Measurements from ENCODE around the gene CNOT6. TPM values are rescaled to one million over a fixed set of nuclear protein-coding genes. Genes with fewer than 3 reads are reported as not detected.
"Not testable (repeated sequence)": the region's sequence is repeated elsewhere in the genome, so short reads cannot be mapped to it uniquely, and the experiment has no call there.

Gene CNOT6
- total RNA-seq, 1 experiment from 2014 or later: 10.6 TPM

GRCh38 chr5:180464603-180464970 is 29.6 kb upstream of the CNOT6 start:
- H3K9ac ChIP-seq (ENCODE audit: low read length): no peak overlapping the region
- no TSS peak for BruUV-seq (replicated peaks)
- POLR2A ChIA-PET (ENCODE audit: unreplicated experiment): no interaction called here
- TF ChIP-seq EZH2 (IDR thresholded peaks at IDR 0.05; ENCODE audit: low read length, unreplicated experiment): no peak
- TF ChIP-seq CTCF (conservative IDR thresholded peaks at IDR 0.05; ENCODE audit: low read depth, low read length): no peak
- no peak for TF ChIP-seq EZH2phosphoT487 (IDR thresholded peaks at IDR 0.05; ENCODE audit: borderline replicate concordance, low read length)
- no peak overlapping the region for H3K27ac ChIP-seq (ENCODE audit: low read length)
- peak; percentile 37 for DNase-seq
- peaks cover 6% of the 10 kb centered on the region; the same call in 1 of the 2 replicates for H3K4me1 ChIP-seq (ENCODE audit: insufficient read depth, low read length)
- H3K9me3 ChIP-seq (ENCODE audit: low read length): no peaks in the 10 kb centered on the region
- no peak overlapping the region for H3K4me3 ChIP-seq (ENCODE audit: low read length)
- ATAC-seq: peak; percentile 65
- H2AFZ ChIP-seq (ENCODE audit: low read length): no peak overlapping the region
- CTCF ChIA-PET: no interaction called here
- H3K9me2 ChIP-seq (replicated peaks; ENCODE audit: low read length): no peaks in the 10 kb centered on the region
- H4K20me1 ChIP-seq (ENCODE audit: low read length): no peaks in the 10 kb centered on the region
- no peak overlapping the region for H3K4me2 ChIP-seq (ENCODE audit: low read length)
- H3K79me2 ChIP-seq (ENCODE audit: low read length): no peaks in the 10 kb centered on the region
- H3F3A ChIP-seq (ENCODE audit: low read length, unreplicated experiment): no peaks in the 10 kb centered on the region
- H3K36me3 ChIP-seq (ENCODE audit: low read depth, low read length): no peaks in the 10 kb centered on the region
- intact Hi-C loops (cut with micrococcal nuclease): no loop called here
- H3K27me3 ChIP-seq (ENCODE audit: low read length): no peaks in the 10 kb centered on the region

GRCh38 chr5:180465052-180465451 is 29.1 kb upstream of the CNOT6 start:
- CTCF ChIA-PET; H3K79me2 ChIP-seq (ENCODE audit: low read length); H4K20me1 ChIP-seq (ENCODE audit: low read length); ATAC-seq; H3K4me1 ChIP-seq (ENCODE audit: insufficient read depth, low read length); DNase-seq; H3K36me3 ChIP-seq (ENCODE audit: low read depth, low read length); H3K4me2 ChIP-seq (ENCODE audit: low read length); H3F3A ChIP-seq (ENCODE audit: low read length, unreplicated experiment); intact Hi-C loops (cut with micrococcal nuclease); H3K9ac ChIP-seq (ENCODE audit: low read length); H3K27me3 ChIP-seq (ENCODE audit: low read length); H3K9me2 ChIP-seq (replicated peaks; ENCODE audit: low read length); H2AFZ ChIP-seq (ENCODE audit: low read length); BruUV-seq (replicated peaks); H3K27ac ChIP-seq (ENCODE audit: low read length); H3K4me3 ChIP-seq (ENCODE audit: low read length); H3K9me3 ChIP-seq (ENCODE audit: low read length); POLR2A ChIA-PET (ENCODE audit: unreplicated experiment): not testable (repeated sequence)

- Histone ChIP-seq H2AFZ (ENCODE audit: low read length) (no peak overlapping the region), H3K9me3 (ENCODE audit: low read length) (no peaks in the 10 kb centered on the region), H3K79me2 (ENCODE audit: low read length) (no peaks in the 10 kb centered on the region), H3F3A (ENCODE audit: low read length, unreplicated experiment) (no peaks in the 10 kb centered on the region), H3K4me2 (ENCODE audit: low read length) (no peak overlapping the region), H4K20me1 (ENCODE audit: low read length) (no peaks in the 10 kb centered on the region), H3K4me3 (ENCODE audit: low read length) (no peak overlapping the region), H3K9ac (ENCODE audit: low read length) (no peak overlapping the region), H3K27me3 (ENCODE audit: low read length) (no peaks in the 10 kb centered on the region), H3K9me2 (replicated peaks; ENCODE audit: low read length) (no peaks in the 10 kb centered on the region), H3K4me1 (ENCODE audit: insufficient read depth, low read length) (peaks cover 6% of the 10 kb centered on the region; the same call in 1 of the 2 replicates), H3K27ac (ENCODE audit: low read length) (no peak overlapping the region), H3K36me3 (ENCODE audit: low read depth, low read length) (no peaks in the 10 kb centered on the region)
- DNase-seq (no peak), ATAC-seq (no peak)
- ChIA-PET POLR2A (ENCODE audit: unreplicated experiment) (no interaction called here), CTCF (no interaction called here)
- TF ChIP-seq EZH2 (IDR thresholded peaks at IDR 0.05; ENCODE audit: low read length, unreplicated experiment) (no peak), EZH2phosphoT487 (IDR thresholded peaks at IDR 0.05; ENCODE audit: borderline replicate concordance, low read length) (no peak), CTCF (conservative IDR thresholded peaks at IDR 0.05; ENCODE audit: low read depth, low read length) (no peak)
- no TSS peak for BruUV-seq (replicated peaks)
- intact Hi-C loops (cut with micrococcal nuclease): no loop called here
Observed at GRCh38 chr5:180466316-180466715, 27.9 kb upstream of the CNOT6 start.

Measured in PC-3 (cell line).